SK-N-SH (cell line): ENCODE data around the gene ARHGAP45.

Source experiments
- EP300 ChIP-seq, 2 experiments: IDR thresholded peaks; 2 replicates each; pipeline versions ENCODE4 v1.4.0 to v1.6.1; 2012; ENCODE audit warnings: borderline replicate concordance in 1 of 2, low read depth in 1 of 2, low read length in 1 of 2
- EZH2phosphoT487 ChIP-seq: fragments of 200-600 bp; sonication (generic); IDR thresholded peaks from 2 replicates; pipeline ENCODE4 v1.6.1; 2017; ENCODE audit warnings: low read depth, mixed run types, mild to moderate bottlenecking, antibody characterized with exemption, moderate library complexity, borderline replicate concordance
- FOXM1 ChIP-seq: IDR thresholded peaks from 2 replicates; pipeline ENCODE4 v1.4.0; 2012; ENCODE audit warnings: low read depth, mild to moderate bottlenecking
- NFIC ChIP-seq: IDR thresholded peaks from 2 replicates; pipeline ENCODE4 v1.4.0; 2012; ENCODE audit warnings: borderline replicate concordance
- NRF1 ChIP-seq: IDR thresholded peaks from 2 replicates; pipeline ENCODE4 v1.6.1; 2012; ENCODE audit warnings: low read depth, mild to moderate bottlenecking, low read length
- POLR2AphosphoS5 ChIP-seq: IDR thresholded peaks from 2 replicates; pipeline ENCODE4 v1.6.1; 2012; ENCODE audit warnings: low read depth, low read length
- RAD21 ChIP-seq: IDR thresholded peaks from 2 replicates; pipeline ENCODE4 v1.6.1; 2012; ENCODE audit warnings: mild to moderate bottlenecking, low read length
- RCOR1 ChIP-seq: fragments of 150-350 bp; IDR thresholded peaks from 2 replicates; pipeline ENCODE4 v1.6.1; 2017; ENCODE audit warnings: antibody characterized with exemption, low read length
- SIN3A ChIP-seq: IDR thresholded peaks from 2 replicates; pipeline ENCODE4 v1.6.1; 2012; ENCODE audit warnings: low read depth, mild to moderate bottlenecking, low read length, moderate library complexity, borderline replicate concordance
- TF ChIP-seq, protein P1 (sequence below): fragments of 200-600 bp; sonication (generic); IDR thresholded peaks from 2 replicates; pipeline ENCODE4 v1.6.1; 2017; ENCODE audit warnings: antibody characterized with exemption, mild to moderate bottlenecking, moderate library complexity
- TF ChIP-seq, protein P2 (sequence below): fragments of 150-350 bp; IDR thresholded peaks from 2 replicates; pipeline ENCODE4 v1.6.1; 2017; ENCODE audit warnings: antibody characterized with exemption, low read length, low read depth, borderline replicate concordance
- TF ChIP-seq, protein P3 (sequence below): IDR thresholded peaks from 2 replicates; pipeline ENCODE4 v1.4.0; 2012; ENCODE audit warnings: low read depth, borderline replicate concordance
- TF ChIP-seq, protein P4 (sequence below): IDR thresholded peaks from 2 replicates; pipeline ENCODE4 v1.4.0; 2012; ENCODE audit warnings: low read depth

DNA sequence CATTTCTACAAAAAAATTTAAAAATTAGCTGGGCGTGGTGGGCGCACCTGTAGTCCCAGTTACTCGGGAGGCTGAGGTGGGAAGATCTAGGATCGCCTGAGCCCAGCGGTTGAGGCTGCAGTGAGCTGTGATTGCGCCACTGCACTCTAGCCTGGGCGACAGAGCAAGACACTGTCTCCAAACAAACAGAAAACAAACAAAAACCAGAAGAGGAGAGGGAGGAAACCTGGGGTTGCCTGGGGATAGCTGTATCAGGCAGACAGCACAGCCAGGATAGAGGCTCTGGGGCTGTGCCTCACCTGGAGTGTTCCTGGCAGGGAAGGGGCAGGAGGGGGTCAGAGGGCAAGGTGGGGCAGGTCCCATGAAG is 30.8 kb downstream of the ARHGAP45 start:
- TF ChIP-seq, protein P1, sequence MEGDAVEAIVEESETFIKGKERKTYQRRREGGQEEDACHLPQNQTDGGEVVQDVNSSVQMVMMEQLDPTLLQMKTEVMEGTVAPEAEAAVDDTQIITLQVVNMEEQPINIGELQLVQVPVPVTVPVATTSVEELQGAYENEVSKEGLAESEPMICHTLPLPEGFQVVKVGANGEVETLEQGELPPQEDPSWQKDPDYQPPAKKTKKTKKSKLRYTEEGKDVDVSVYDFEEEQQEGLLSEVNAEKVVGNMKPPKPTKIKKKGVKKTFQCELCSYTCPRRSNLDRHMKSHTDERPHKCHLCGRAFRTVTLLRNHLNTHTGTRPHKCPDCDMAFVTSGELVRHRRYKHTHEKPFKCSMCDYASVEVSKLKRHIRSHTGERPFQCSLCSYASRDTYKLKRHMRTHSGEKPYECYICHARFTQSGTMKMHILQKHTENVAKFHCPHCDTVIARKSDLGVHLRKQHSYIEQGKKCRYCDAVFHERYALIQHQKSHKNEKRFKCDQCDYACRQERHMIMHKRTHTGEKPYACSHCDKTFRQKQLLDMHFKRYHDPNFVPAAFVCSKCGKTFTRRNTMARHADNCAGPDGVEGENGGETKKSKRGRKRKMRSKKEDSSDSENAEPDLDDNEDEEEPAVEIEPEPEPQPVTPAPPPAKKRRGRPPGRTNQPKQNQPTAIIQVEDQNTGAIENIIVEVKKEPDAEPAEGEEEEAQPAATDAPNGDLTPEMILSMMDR: no peak
- TF ChIP-seq RCOR1: no peak
- TF ChIP-seq POLR2AphosphoS5: no peak
- TF ChIP-seq NFIC: no peak
- no peak for TF ChIP-seq SIN3A
- TF ChIP-seq, protein P2, sequence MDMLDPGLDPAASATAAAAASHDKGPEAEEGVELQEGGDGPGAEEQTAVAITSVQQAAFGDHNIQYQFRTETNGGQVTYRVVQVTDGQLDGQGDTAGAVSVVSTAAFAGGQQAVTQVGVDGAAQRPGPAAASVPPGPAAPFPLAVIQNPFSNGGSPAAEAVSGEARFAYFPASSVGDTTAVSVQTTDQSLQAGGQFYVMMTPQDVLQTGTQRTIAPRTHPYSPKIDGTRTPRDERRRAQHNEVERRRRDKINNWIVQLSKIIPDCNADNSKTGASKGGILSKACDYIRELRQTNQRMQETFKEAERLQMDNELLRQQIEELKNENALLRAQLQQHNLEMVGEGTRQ: no peak
- no peak for TF ChIP-seq EP300 (IDR thresholded peaks at IDR 0.05; ENCODE audit: borderline replicate concordance in 1 of 2, low read depth in 1 of 2, low read length in 1 of 2)
- no peak for TF ChIP-seq RAD21
- no peak for TF ChIP-seq EZH2phosphoT487
- TF ChIP-seq, protein P3, sequence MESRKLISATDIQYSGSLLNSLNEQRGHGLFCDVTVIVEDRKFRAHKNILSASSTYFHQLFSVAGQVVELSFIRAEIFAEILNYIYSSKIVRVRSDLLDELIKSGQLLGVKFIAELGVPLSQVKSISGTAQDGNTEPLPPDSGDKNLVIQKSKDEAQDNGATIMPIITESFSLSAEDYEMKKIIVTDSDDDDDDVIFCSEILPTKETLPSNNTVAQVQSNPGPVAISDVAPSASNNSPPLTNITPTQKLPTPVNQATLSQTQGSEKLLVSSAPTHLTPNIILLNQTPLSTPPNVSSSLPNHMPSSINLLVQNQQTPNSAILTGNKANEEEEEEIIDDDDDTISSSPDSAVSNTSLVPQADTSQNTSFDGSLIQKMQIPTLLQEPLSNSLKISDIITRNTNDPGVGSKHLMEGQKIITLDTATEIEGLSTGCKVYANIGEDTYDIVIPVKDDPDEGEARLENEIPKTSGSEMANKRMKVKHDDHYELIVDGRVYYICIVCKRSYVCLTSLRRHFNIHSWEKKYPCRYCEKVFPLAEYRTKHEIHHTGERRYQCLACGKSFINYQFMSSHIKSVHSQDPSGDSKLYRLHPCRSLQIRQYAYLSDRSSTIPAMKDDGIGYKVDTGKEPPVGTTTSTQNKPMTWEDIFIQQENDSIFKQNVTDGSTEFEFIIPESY: no peak
- TF ChIP-seq NRF1: no peak
- TF ChIP-seq, protein P4, sequence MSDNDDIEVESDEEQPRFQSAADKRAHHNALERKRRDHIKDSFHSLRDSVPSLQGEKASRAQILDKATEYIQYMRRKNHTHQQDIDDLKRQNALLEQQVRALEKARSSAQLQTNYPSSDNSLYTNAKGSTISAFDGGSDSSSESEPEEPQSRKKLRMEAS: no peak
- TF ChIP-seq FOXM1: no peak
